ENCODE results near the gene NOL11. TPM values are rescaled to one million over a fixed set of nuclear protein-coding genes. Genes with fewer than 3 reads are reported as not detected.

The NOL11 gene
- 37.0 TPM for total RNA-seq

DNA sequence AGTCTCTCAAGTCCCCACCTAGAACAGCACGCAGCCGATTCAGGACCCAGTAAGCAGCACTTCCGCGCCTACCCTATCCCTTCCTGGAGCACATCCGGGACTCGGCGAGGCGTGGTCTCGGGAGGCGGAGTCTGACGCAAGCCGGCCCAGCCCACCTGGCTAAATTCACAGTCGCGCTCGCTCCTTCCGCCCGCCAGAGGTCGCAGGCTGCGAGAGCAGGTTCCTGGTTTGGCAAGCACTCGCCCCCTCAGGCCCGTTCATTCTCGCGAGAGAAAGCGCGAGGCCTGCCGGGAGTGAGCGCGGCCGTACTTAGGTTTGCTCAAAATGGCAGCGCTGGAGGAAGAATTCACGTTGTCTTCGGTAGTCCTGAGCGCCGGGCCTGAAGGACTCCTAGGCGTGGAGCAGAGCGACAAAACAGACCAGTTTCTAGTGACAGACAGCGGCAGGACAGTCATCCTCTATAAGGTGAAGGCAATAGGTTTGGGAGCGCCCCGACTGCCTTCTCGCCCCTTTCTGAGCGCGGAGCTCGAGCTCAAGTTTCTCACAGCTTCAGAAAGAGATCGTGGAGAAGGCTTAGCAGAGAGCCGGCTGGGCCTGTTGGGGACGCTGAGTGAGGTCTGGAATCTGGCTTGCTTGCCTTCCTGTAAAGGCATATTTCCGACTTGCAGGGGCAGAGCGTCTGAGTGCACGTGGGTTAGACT, at the start of gene NOL11:
TSS of gene NOL11 (plus strand) at position 313 of the 701 bp plus-strand sequence. CDS start at position 325, 12 bp downstream.
- intact Hi-C loops (cut with DNase I), result no loop called here
- ATAC-seq (peak; percentile 100), DNase-seq (ENCODE audit: low spot score) (peak; percentile 100)

GRCh38 chr17:67671493-67671892, 46.2 kb upstream of the NOL11 start:
- no peak for DNase-seq (ENCODE audit: low spot score)
- no peak for ATAC-seq
- intact Hi-C loops (cut with DNase I), result no loop called here

GRCh38 chr17:67672592-67673335, 45.0 kb upstream of the NOL11 start:
- intact Hi-C loops (cut with DNase I), result no loop called here
- DNase-seq (ENCODE audit: low spot score) (no peak), ATAC-seq (no peak)

GRCh38 chr17:67675481-67675880, 42.3 kb upstream of the NOL11 start:
- DNase-seq (ENCODE audit: low spot score) (no peak), ATAC-seq (no peak)
- intact Hi-C loops (cut with DNase I), result no loop called here

DNA sequence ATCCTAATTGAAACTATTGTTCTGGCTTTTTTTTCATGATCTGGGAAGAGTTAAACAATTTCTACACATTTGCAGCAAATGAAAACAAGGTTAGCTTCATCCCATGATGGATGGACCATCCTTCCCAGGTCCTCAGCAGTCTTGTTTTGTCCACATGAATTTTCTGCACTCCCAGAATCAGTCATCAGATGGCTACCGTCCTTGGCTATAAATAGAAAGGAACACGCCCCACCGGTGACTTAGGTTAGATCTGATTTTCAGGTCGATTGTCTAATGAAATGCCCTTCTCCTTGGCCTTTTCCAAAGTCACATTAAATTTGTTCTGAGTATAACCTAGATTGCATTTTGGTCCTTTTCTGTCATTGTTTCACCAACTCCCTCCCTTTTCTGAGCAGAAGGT, 41.4 kb upstream of the NOL11 start:
- ATAC-seq, result no peak
- intact Hi-C loops (cut with DNase I), result no loop called here
- no peak for DNase-seq (ENCODE audit: low spot score)

DNA sequence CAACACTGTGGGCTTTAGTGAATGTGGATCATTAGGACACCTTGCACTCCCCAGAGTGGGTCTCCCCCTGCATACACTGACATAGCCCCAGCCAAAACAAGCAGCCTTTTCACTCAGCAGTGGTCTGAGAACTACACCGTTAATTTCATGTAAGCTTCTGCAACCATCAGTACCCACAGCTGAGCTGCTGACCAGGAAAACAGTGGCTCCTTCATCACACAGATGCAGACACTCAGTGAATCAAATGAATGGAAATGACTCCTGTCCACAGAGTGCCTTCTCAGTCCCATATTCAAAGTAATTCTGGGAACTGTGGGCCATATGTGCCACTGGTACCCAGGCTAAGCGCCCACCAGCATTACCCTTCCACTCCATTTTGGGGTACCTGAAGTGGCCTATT, 39.3 kb upstream of the NOL11 start:
- intact Hi-C loops (cut with DNase I), result no loop called here
- DNase-seq (ENCODE audit: low spot score) (no peak), ATAC-seq (no peak)

GRCh38 chr17:67679225-67679624, 38.5 kb upstream of the NOL11 start:
- no peak for ATAC-seq
- no peak for DNase-seq (ENCODE audit: low spot score)
- intact Hi-C loops (cut with DNase I), result no loop called here

DNA sequence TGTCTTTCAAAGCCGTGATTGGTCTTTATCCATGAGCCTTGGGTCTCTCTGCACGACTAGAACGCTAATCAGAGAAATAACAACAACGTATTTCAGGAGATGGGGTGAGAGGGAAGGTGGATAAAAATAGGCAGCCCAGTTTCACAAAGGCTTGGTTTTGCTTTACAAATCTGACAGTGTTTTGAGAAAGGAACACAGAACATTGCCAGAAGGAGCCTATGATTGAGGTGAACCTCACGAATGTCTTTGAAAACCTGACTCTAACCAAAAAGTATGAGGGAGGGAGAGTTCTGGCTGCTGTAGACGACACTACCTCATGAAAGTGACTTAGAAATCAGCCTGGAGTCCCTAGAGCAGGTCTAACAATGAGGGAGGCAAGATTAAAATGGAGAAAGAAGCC, 38.0 kb upstream of the NOL11 start:
- intact Hi-C loops (cut with DNase I), result no loop called here
- ATAC-seq (no peak), DNase-seq (ENCODE audit: low spot score) (no peak)

GRCh38 chr17:67680445-67681224, 37.1 kb upstream of the NOL11 start:
- ATAC-seq, result no peak
- intact Hi-C loops (cut with DNase I), result no loop called here
- DNase-seq (ENCODE audit: low spot score), result no peak

- ATAC-seq (no peak), DNase-seq (ENCODE audit: low spot score) (no peak)
- intact Hi-C loops (cut with DNase I), result no loop called here
Measured at GRCh38 chr17:67682196-67682595, 35.5 kb upstream of the NOL11 start.

GRCh38 chr17:67685351-67685750, 32.4 kb upstream of the NOL11 start:
- intact Hi-C loops (cut with DNase I), result loop anchor here (5.0 kb wide), 1 partner anchor 308 kb away; the partner anchor contains the start of gene PITPNC1
- DNase-seq (ENCODE audit: low spot score), result no peak
- no peak for ATAC-seq

DNA sequence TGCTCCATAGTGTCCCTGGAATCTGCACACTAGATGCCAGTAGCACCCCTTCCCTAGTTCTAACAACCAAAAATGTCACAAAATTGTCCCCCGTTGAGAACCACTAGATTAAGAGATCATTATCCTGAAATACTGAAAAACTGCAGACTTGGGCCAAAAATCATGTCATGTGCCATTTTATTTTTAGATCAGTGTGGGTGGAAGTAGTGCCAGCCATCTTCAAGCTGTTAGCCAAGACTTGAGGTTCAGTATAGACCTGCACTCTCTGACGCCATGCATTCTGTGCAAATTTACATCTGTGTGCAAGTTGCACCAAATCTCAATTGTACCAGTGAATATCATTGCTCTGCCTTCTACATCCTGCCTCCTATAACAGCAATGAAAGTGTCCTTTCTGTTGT, 31.5 kb upstream of the NOL11 start:
- DNase-seq (ENCODE audit: low spot score) (no peak), ATAC-seq (no peak)
- intact Hi-C loops (cut with DNase I), result loop anchor here (5.0 kb wide), 1 partner anchor 309 kb away; the partner anchor contains the start of gene PITPNC1

GRCh38 chr17:67687511-67687910, 30.2 kb upstream of the NOL11 start:
- DNase-seq (ENCODE audit: low spot score) (no peak), ATAC-seq (no peak)
- intact Hi-C loops (cut with DNase I), result loop anchor here (5.0 kb wide), 1 partner anchor 310 kb away; the partner anchor contains the start of gene PITPNC1

DNA sequence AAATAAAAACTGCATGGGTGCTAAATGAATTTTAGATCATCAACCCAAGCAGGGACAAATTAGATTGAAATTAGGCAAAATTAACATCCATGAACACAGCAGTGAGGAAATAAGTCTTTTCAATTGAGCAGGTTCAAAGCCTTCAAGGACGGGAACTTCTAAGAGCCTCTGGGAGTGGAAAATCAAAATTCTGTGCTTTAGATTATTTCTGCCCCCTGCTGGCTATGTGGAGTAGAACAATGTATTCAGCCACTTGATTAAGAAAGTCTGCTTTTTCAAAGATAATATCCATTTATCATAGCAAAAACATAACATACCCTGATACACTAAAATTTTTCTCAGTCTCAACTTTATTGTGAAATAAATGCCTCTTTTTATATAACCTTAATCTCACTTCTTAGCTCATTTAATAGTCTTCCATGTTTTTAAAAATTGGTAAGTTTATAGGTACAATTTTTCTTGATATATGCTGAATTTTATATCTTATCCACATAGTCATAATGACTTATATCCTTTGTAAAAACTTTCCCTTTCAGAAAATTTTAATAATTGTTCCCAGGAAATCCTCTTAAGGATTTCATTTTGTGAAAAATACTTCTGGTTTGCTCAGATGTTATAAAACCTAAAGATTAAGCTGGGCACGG, 28.1 kb upstream of the NOL11 start:
- intact Hi-C loops (cut with DNase I), result loop anchor here (5.0 kb wide), 1 partner anchor 312 kb away; the partner anchor contains the start of gene PITPNC1
- ATAC-seq (peak; percentile 71), DNase-seq (ENCODE audit: low spot score) (no peak)

- ATAC-seq, result no peak
Measured at GRCh38 chr17:67693811-67694210, 23.9 kb upstream of the NOL11 start.

DNA sequence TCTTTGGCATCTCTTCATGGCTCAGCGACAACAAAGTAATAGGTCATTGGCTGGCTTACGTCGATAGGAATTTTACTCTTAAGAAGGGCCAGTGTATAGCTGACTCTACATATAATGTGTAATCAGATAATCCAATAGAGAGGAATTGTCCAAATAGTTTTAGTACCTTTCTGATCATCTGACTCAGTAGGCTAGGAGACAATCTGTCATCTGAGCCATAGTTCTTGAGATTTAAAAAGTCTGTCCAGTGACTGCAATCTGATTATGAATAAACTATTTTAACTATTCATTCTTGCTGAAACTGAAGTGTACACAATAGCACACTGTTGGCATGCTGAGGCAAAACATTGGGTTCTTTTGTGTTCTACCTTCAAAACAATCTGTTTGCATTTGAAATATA, 21.4 kb upstream of the NOL11 start:
- DNase-seq (ENCODE audit: low spot score), result no peak
- intact Hi-C loops (cut with DNase I), result no loop called here
- no peak for ATAC-seq

More at GRCh38 chr17:67693811-67694210, 23.9 kb upstream of the NOL11 start:
- DNase-seq (ENCODE audit: low spot score), result no peak
- intact Hi-C loops (cut with DNase I), result no loop called here

GRCh38 chr17:67696853-67697498, 20.8 kb upstream of the NOL11 start:
- intact Hi-C loops (cut with DNase I), result no loop called here
- ATAC-seq (no peak), DNase-seq (ENCODE audit: low spot score) (no peak)

GRCh38 chr17:67700037-67700724, 17.6 kb upstream of the NOL11 start:
- intact Hi-C loops (cut with DNase I), result no loop called here
- no peak for ATAC-seq
- DNase-seq (ENCODE audit: low spot score), result no peak

Data from sciatic nerve (tissue), 2 donors.